GM12875 (cell line): ENCODE measurements around the gene FBXL7.

Source experiments
- H3K4me3 ChIP-seq: one replicate; pipeline ENCODE4 v1.5.1; 2011; ENCODE audit warnings: low read depth, low read length, control low read depth
- CTCF ChIP-seq: IDR thresholded peaks from 2 replicates; pipeline ENCODE4 v1.5.1; 2011; ENCODE audit warnings: low read depth, mild to moderate bottlenecking, control low read depth, inconsistent platforms, low read length, moderate library complexity, borderline replicate concordance; ENCODE audit not compliant: insufficient read depth

FBXL7 gene

GRCh38 chr5:15550502-15551112, 50.6 kb downstream of the FBXL7 start:
- TF ChIP-seq CTCF = no peak
- H3K4me3 ChIP-seq = no peak overlapping the region

GRCh38 chr5:15551113-15551504, 51.1 kb downstream of the FBXL7 start:
- TF ChIP-seq CTCF = no peak
- H3K4me3 ChIP-seq = no peak overlapping the region

- TF ChIP-seq CTCF = no peak
- H3K4me3 ChIP-seq = no peak overlapping the region
These were observed 54.6 kb downstream of the FBXL7 start for GRCh38 chr5:15554542-15554941.

GRCh38 chr5:15555176-15555575, 55.2 kb downstream of the FBXL7 start:
- no peak overlapping the region for H3K4me3 ChIP-seq
- no peak for TF ChIP-seq CTCF

- no peak overlapping the region for H3K4me3 ChIP-seq
- TF ChIP-seq CTCF = no peak
These were observed 58.3 kb downstream of the FBXL7 start for GRCh38 chr5:15558240-15558639.

GRCh38 chr5:15558681-15559080, 58.7 kb downstream of the FBXL7 start:
- no peak overlapping the region for H3K4me3 ChIP-seq
- no peak for TF ChIP-seq CTCF

- TF ChIP-seq CTCF = no peak
- no peak overlapping the region for H3K4me3 ChIP-seq
These were observed 60.4 kb downstream of the FBXL7 start for GRCh38 chr5:15560421-15560820.
